Measurements from ENCODE around the gene DEK. TPM values are rescaled to one million over a fixed set of nuclear protein-coding genes. Genes with fewer than 3 reads are reported as not detected.
"Not testable (repeated sequence)": the region's sequence is repeated elsewhere in the genome, so short reads cannot be mapped to it uniquely, and the experiment has no call there.

Gene DEK
- 10 to 100 TPM; 17.8 to 49.2 (median 27.1) TPM for total RNA-seq
- long read RNA-seq, partial matches to known transcripts = 11 of 13 reads
- long read RNA-seq, other reads (novel, unspliced or antisense) = 2 of 13 reads

GRCh38 chr6:18264219-18264922 is at the start of gene DEK:
DEK (minus strand) TSS chr6:18264530; CDS start chr6:18263987, 543 bp downstream.
- H3K9me3 ChIP-seq = no peaks in the 10 kb centered on the region
- no peaks in the 10 kb centered on the region for H3K36me3 ChIP-seq
- DNase-seq = peak; percentile 87 to 91 (median 90)
- intact Hi-C loops (cut with DNase I) = no loop called here
- peak within 1 kb of the TSS; percentile 83 to 87 (median 84) for H3K4me3 ChIP-seq
- peaks cover 0 to 9% (median 2%) of the 10 kb centered on the region in 4 donors for H3K4me1 ChIP-seq
- peak within 1 kb of the TSS; percentile 93 to 96 (median 94) for H3K27ac ChIP-seq
- TF ChIP-seq POLR2A (IDR thresholded peaks at IDR 0.05) (peak; percentile 49), CTCF (IDR thresholded peaks at IDR 0.05) (peak; percentile 47 to 72 (median 52))
- no peaks in the 10 kb centered on the region for H3K27me3 ChIP-seq
- WGBS (ENCODE audit: insufficient coverage, low coverage, low lambda C conversion rate, missing lambda C conversion rate) = 0% methylated on average over 12 of the region's 113 CpGs
- peak; percentile 80 to 91 (median 86) for ATAC-seq

- intact Hi-C loops (cut with DNase I) = no loop called here
- H3K27me3 ChIP-seq = no peaks in the 10 kb centered on the region
- no peak for ATAC-seq
- H3K27ac ChIP-seq = no peak overlapping the region
- no peak for TF ChIP-seq CTCF (IDR thresholded peaks at IDR 0.05)
- no peak for TF ChIP-seq POLR2A (IDR thresholded peaks at IDR 0.05)
- H3K9me3 ChIP-seq = no peaks in the 10 kb centered on the region
- no peaks in the 10 kb centered on the region for H3K36me3 ChIP-seq
- no peak overlapping the region for H3K4me3 ChIP-seq
- H3K4me1 ChIP-seq = peaks cover 0 to 7% (median 0%) of the 10 kb centered on the region in 4 donors
- DNase-seq = no peak
These were observed 48.0 kb upstream of the DEK start for GRCh38 chr6:18312368-18312767.

GRCh38 chr6:18310010-18310409 is 45.7 kb upstream of the DEK start:
- H3K9me3 ChIP-seq; H3K27ac ChIP-seq; H3K36me3 ChIP-seq; ATAC-seq; H3K27me3 ChIP-seq; DNase-seq; intact Hi-C loops (cut with DNase I); H3K4me1 ChIP-seq; H3K4me3 ChIP-seq: not testable (repeated sequence)
- WGBS (ENCODE audit: insufficient coverage, low coverage, low lambda C conversion rate, missing lambda C conversion rate) = 68% methylated on average over 7 of the region's 8 CpGs

- WGBS (ENCODE audit: insufficient coverage, low coverage, low lambda C conversion rate, missing lambda C conversion rate) = 86% methylated on average over 4 of the region's 5 CpGs
- Histone ChIP-seq H3K27ac (no peak overlapping the region), H3K9me3 (no peaks in the 10 kb centered on the region), H3K36me3 (no peaks in the 10 kb centered on the region), H3K4me1 (no peaks in the 10 kb centered on the region), H3K4me3 (no peak overlapping the region), H3K27me3 (no peaks in the 10 kb centered on the region)
- ATAC-seq (no peak), DNase-seq (no peak)
- intact Hi-C loops (cut with DNase I) = no loop called here
- no peak for TF ChIP-seq POLR2A (IDR thresholded peaks at IDR 0.05)
- no peak for TF ChIP-seq CTCF (IDR thresholded peaks at IDR 0.05)
These were observed 44.7 kb upstream of the DEK start for GRCh38 chr6:18309046-18309445.

GRCh38 chr6:18308070-18308735 is 43.9 kb upstream of the DEK start:
- Histone ChIP-seq H3K9me3 (no peaks in the 10 kb centered on the region), H3K4me3 (no peak overlapping the region), H3K4me1 (no peaks in the 10 kb centered on the region), H3K27me3 (no peaks in the 10 kb centered on the region), H3K27ac (no peak overlapping the region), H3K36me3 (no peaks in the 10 kb centered on the region)
- no peak for DNase-seq
- WGBS (ENCODE audit: insufficient coverage, low coverage, low lambda C conversion rate, missing lambda C conversion rate) = 78% methylated on average over 3 of the region's 4 CpGs
- intact Hi-C loops (cut with DNase I) = no loop called here
- ATAC-seq = no peak
- TF ChIP-seq CTCF (IDR thresholded peaks at IDR 0.05) = no peak
- TF ChIP-seq POLR2A (IDR thresholded peaks at IDR 0.05) = no peak
